LNCAP (cell line): ENCODE measurements around the gene DZIP1L.

ENCODE experiments used
- TF ChIP-seq, protein P1 (sequence below): fragments of 450-650 bp; IDR thresholded peaks from 2 replicates; pipeline ENCODE4 v1.5.1; 2017; ENCODE audit warnings: mild to moderate bottlenecking

The DZIP1L gene

DNA sequence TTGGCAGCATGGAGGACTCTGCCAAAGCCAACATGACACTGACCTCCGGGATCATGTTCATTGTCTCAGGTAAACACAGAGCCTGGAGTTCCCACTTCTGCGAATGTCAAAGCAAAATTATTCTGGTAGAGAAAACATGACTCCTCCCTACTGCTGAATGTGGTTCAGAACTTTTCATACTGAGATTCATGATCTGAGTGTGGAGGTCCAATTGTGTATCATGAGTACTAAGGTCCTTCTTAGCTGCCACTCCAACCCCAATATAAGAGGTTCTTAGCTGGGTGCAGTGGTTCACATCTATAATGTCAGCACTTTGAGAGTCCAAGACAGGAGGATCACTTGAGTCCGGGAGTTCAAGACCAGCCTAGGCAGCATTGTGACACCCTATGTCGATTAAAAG is 91.7 kb downstream of the DZIP1L start:
- TF ChIP-seq, protein P1, sequence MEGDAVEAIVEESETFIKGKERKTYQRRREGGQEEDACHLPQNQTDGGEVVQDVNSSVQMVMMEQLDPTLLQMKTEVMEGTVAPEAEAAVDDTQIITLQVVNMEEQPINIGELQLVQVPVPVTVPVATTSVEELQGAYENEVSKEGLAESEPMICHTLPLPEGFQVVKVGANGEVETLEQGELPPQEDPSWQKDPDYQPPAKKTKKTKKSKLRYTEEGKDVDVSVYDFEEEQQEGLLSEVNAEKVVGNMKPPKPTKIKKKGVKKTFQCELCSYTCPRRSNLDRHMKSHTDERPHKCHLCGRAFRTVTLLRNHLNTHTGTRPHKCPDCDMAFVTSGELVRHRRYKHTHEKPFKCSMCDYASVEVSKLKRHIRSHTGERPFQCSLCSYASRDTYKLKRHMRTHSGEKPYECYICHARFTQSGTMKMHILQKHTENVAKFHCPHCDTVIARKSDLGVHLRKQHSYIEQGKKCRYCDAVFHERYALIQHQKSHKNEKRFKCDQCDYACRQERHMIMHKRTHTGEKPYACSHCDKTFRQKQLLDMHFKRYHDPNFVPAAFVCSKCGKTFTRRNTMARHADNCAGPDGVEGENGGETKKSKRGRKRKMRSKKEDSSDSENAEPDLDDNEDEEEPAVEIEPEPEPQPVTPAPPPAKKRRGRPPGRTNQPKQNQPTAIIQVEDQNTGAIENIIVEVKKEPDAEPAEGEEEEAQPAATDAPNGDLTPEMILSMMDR = no peak

DNA sequence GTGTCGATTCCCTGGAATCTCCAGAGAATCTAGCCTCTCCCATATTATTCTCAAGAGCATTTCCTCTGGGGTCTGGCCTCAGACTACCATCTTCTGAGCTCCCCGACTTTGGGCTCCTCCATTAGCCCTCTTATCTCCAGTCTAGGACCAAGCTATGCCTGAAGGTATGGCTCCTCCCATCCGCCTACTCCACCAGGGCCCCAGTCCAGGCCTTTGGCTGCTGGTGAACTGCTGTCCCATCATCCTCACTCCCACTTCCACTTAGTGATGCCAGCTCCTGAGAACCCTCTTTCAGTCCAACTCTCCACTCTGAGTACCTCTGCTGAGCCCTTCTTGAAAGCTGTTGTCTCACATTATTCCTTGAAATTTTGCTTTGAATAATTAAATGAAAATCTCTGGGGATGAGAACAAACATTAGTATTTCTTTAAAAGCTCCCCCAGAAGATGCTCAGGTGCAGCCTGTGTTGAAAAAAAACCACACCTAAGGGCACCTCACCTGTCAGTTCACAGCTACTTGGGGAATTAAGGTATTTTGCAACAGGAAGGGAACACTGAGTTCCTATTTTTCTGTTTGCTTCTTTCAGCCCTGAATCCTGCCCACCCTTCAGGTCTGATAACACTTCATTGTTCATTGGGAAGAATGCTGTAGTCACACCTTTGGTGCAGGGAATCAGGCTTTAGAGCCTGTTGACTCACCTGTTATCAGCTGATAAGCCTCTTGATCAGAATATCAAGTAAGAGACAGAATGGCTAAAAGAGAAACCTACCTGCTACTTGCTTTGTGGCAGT is 95.9 kb downstream of the DZIP1L start:
- TF ChIP-seq, protein P1 = no peak

DNA sequence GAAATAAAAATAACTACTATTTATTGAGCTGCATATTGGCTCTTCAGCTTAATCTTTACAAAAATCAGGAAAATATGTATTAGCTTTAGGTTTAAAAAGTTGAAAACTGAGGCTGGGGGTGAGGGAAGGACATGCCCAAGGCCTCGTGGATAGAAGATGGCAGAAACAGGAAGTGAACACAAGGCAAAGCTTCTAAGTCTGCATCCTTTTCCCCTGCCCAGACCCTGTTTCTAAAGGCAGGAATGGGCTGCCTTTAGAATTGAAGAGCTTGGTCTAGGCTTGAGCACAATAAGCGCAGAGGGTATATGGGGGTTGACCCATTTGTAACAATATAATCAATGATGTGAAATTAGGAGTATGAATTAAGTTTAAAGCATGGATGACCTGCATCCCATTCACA is 99.3 kb downstream of the DZIP1L start:
- TF ChIP-seq, protein P1 = no peak

DNA sequence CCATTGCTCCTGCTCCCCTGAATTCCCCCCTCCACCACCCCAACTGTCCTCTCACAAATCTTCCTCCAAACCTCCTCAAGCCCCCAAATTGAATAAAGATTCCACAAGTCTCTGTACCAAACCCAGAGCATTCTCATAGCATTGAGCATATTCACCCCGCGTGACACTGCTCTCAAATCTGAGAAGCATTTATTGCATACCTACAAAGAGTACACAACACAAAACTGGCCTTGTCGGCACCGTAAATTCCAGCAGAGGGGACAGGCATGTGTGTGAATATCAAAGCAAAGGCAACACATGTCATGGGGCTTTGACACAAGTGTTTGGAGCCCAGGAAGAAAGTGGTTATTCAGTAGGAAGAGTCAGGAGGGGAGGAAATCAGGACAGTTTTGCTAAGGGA is 102.9 kb downstream of the DZIP1L start:
- TF ChIP-seq, protein P1 = no peak
